GM23338 (cell line): ENCODE measurements around the gene TPM1. TPM values are rescaled to one million over a fixed set of nuclear protein-coding genes. Genes with fewer than 3 reads are reported as not detected.

ENCODE experiments used
- ATAC-seq: fragments of 200-7000 bp; cut with Tn5 transposase; 3 replicates; pipeline ENCODE4 v1.9.1; 2020
- DNase-seq: peaks from one replicate; pipeline ENCODE4 v3.0.0-alpha.2; 2015; ENCODE audit warnings: low spot score
- H2AFZ ChIP-seq: fragments of 200-600 bp; sonication (generic); 2 replicates; pipeline ENCODE4 v1.8.0; 2016; ENCODE audit warnings: antibody characterized with exemption, mild to moderate bottlenecking, moderate library complexity
- H3F3A ChIP-seq: fragments of 200-600 bp; sonication (generic); replicated peaks from 2 replicates; pipeline ENCODE4 v1.8.0; 2017; ENCODE audit warnings: antibody characterized with exemption, mixed run types, low read depth
- H3K27ac ChIP-seq: fragments of 200-600 bp; sonication (generic); 2 replicates; pipeline ENCODE4 v1.6.1; 2016; ENCODE audit warnings: low read depth
- H3K27me3 ChIP-seq: fragments of 200-600 bp; sonication (generic); 2 replicates; pipeline ENCODE4 v1.8.0; 2016; ENCODE audit warnings: mild to moderate bottlenecking, mixed run types, moderate library complexity; ENCODE audit not compliant: insufficient read depth
- H3K36me3 ChIP-seq: fragments of 200-600 bp; sonication (generic); 2 replicates; pipeline ENCODE4 v1.8.0; 2016; ENCODE audit warnings: mild to moderate bottlenecking; ENCODE audit not compliant: insufficient read depth
- H3K4me1 ChIP-seq: fragments of 200-600 bp; sonication (generic); 2 replicates; pipeline ENCODE4 v1.8.0; 2016; ENCODE audit warnings: mild to moderate bottlenecking, moderate library complexity; ENCODE audit not compliant: insufficient read depth
- H3K4me2 ChIP-seq: fragments of 200-600 bp; sonication (generic); 2 replicates; pipeline ENCODE4 v1.7.1; 2017; ENCODE audit warnings: mixed run types
- H3K4me3 ChIP-seq: fragments of 200-600 bp; sonication (generic); 2 replicates; pipeline ENCODE4 v1.6.1; 2016; ENCODE audit warnings: mixed run types
- H3K79me2 ChIP-seq: fragments of 200-600 bp; sonication (generic); replicated peaks from 2 replicates; pipeline ENCODE4 v1.8.0; 2017; ENCODE audit warnings: mild to moderate bottlenecking; ENCODE audit not compliant: insufficient read depth
- H3K9me2 ChIP-seq: fragments of 200-600 bp; sonication (generic); 2 replicates; pipeline ENCODE4 v1.8.0; 2017; ENCODE audit not compliant: insufficient read depth
- H4K20me1 ChIP-seq: fragments of 200-600 bp; sonication (generic); replicated peaks from 2 replicates; pipeline ENCODE4 v1.8.0; 2017; ENCODE audit warnings: mild to moderate bottlenecking; ENCODE audit not compliant: insufficient read depth
- H3K27ac Mint-ChIP-seq: 2 replicates; pipeline ENCODE4 v1.8.0; 2020; ENCODE audit warnings: inconsistent platforms, mild to moderate bottlenecking, moderate library complexity, mixed read lengths
- H3K27me3 Mint-ChIP-seq: 3 replicates; pipeline ENCODE4 v1.8.0; 2022; ENCODE audit warnings: low read depth, mild to moderate bottlenecking, moderate library complexity, mixed read lengths, inconsistent platforms; ENCODE audit not compliant: insufficient read depth, poor library complexity
- H3K36me3 Mint-ChIP-seq: 3 replicates; pipeline ENCODE4 v1.8.0; 2021; ENCODE audit warnings: low read depth, mild to moderate bottlenecking, inconsistent platforms, moderate library complexity, mixed read lengths
- H3K4me1 Mint-ChIP-seq: 3 replicates; pipeline ENCODE4 v1.8.0; 2020; ENCODE audit warnings: mild to moderate bottlenecking, inconsistent platforms, mixed read lengths
- H3K4me3 Mint-ChIP-seq: 3 replicates; pipeline ENCODE4 v1.8.0; 2021; ENCODE audit warnings: moderate library complexity, mild to moderate bottlenecking, inconsistent platforms, mixed read lengths
- H3K9me3 Mint-ChIP-seq: 3 replicates; pipeline ENCODE4 v1.8.0; 2020; ENCODE audit warnings: moderate library complexity, mild to moderate bottlenecking, inconsistent platforms, mixed read lengths
- CREB1 ChIP-seq: fragments of 250-450 bp; sonication (Bioruptor Pico); IDR thresholded peaks from 2 replicates; pipeline ENCODE4 v1.5.0; 2020; ENCODE audit warnings: low read depth, mild to moderate bottlenecking, moderate library complexity
- CTCF ChIP-seq, 2 experiments: fragments of 200-600 bp in 1 of 2; sonication (generic) in 1 of 2; conservative IDR thresholded peaks; 2 replicates each; pipeline versions ENCODE4 v1.5.1 to v1.6.1; 2016 to 2017; ENCODE audit warnings: antibody characterized with exemption in 2 of 2, low read depth in 2 of 2, mild to moderate bottlenecking in 2 of 2, moderate library complexity in 1 of 2
- ETS1 ChIP-seq: IDR thresholded peaks from 2 replicates; pipeline ENCODE4 v1.6.1; 2016; ENCODE audit warnings: antibody characterized with exemption
- EZH2 ChIP-seq: fragments of 200-600 bp; sonication (generic); IDR thresholded peaks from one replicate; pipeline ENCODE4 v1.8.0; 2017; ENCODE audit warnings: antibody characterized with exemption, mild to moderate bottlenecking, low read depth; ENCODE audit not compliant: unreplicated experiment
- JUNB ChIP-seq: IDR thresholded peaks from one replicate; pipeline ENCODE4 v1.6.1; 2016; ENCODE audit warnings: antibody characterized with exemption; ENCODE audit not compliant: unreplicated experiment
- POLR2AphosphoS5 ChIP-seq: IDR thresholded peaks from 2 replicates; pipeline ENCODE4 v1.6.1; 2016; ENCODE audit warnings: antibody characterized with exemption, low read depth
- STAT1 ChIP-seq: IDR thresholded peaks from one replicate; pipeline ENCODE4 v1.6.1; 2016; ENCODE audit warnings: antibody characterized with exemption; ENCODE audit not compliant: unreplicated experiment
- ZNF331 ChIP-seq: fragments of 250-450 bp; sonication (Bioruptor Pico); IDR thresholded peaks from 2 replicates; pipeline ENCODE4 v1.5.0; 2020; ENCODE audit warnings: low read depth, mild to moderate bottlenecking, moderate library complexity
- polyA plus RNA-seq: library from polyadenylated mRNA; unstranded; fragments of >200 nt; fragmentation: Nextera tagmentation; extraction: Ambion mirVana; gene quantifications from 2 replicates; pipeline ENCODE4 v1.2.1, GENCODE V29; 2016
- total RNA-seq: library from RNA; depleted of rRNA; stranded (reverse); fragments of >200 nt; shearing (Covaris generic); gene quantifications from 2 replicates; pipeline ENCODE4 v1.2.3, GENCODE V29; 2014
- TF ChIP-seq, protein P1 (sequence below): IDR thresholded peaks from one replicate; pipeline ENCODE4 v1.6.1; 2018; ENCODE audit warnings: antibody characterized with exemption; ENCODE audit not compliant: unreplicated experiment

TPM1 gene
- total and polyA plus RNA-seq, 2 experiments from 2014 or later = 449 to 913 TPM

DNA sequence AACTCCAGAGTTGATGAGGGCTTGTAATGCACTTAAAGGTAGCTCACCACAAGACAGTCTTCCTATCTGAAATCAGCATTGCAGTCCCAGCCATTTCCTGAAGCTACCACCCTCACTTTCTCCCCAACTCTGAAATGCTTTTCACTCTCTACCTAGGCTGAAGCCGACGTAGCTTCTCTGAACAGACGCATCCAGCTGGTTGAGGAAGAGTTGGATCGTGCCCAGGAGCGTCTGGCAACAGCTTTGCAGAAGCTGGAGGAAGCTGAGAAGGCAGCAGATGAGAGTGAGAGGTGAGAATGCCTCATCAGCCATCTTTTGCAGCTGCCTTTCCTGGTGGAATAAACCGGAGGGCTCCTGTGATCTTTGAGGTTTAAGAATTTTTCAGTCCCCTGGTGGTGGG lies 14.3 kb downstream of the TPM1 start:
- no peak for DNase-seq
- H3K4me3 Mint-ChIP-seq = no peak overlapping the region
- H3K4me1 ChIP-seq = peaks cover 12% of the 10 kb centered on the region
- peak overlapping the region; percentile 61 for H3K27ac Mint-ChIP-seq
- H3K27ac ChIP-seq = peak overlapping the region; percentile 65
- H3K79me2 ChIP-seq = peaks cover 49% of the 10 kb centered on the region
- no peak for TF ChIP-seq CREB1 (CRISPR knock-in tag)
- TF ChIP-seq POLR2AphosphoS5 = no peak
- no peak for TF ChIP-seq STAT1
- TF ChIP-seq, protein P1, sequence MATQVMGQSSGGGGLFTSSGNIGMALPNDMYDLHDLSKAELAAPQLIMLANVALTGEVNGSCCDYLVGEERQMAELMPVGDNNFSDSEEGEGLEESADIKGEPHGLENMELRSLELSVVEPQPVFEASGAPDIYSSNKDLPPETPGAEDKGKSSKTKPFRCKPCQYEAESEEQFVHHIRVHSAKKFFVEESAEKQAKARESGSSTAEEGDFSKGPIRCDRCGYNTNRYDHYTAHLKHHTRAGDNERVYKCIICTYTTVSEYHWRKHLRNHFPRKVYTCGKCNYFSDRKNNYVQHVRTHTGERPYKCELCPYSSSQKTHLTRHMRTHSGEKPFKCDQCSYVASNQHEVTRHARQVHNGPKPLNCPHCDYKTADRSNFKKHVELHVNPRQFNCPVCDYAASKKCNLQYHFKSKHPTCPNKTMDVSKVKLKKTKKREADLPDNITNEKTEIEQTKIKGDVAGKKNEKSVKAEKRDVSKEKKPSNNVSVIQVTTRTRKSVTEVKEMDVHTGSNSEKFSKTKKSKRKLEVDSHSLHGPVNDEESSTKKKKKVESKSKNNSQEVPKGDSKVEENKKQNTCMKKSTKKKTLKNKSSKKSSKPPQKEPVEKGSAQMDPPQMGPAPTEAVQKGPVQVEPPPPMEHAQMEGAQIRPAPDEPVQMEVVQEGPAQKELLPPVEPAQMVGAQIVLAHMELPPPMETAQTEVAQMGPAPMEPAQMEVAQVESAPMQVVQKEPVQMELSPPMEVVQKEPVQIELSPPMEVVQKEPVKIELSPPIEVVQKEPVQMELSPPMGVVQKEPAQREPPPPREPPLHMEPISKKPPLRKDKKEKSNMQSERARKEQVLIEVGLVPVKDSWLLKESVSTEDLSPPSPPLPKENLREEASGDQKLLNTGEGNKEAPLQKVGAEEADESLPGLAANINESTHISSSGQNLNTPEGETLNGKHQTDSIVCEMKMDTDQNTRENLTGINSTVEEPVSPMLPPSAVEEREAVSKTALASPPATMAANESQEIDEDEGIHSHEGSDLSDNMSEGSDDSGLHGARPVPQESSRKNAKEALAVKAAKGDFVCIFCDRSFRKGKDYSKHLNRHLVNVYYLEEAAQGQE = no peak
- no peak for TF ChIP-seq ETS1
- no peak for TF ChIP-seq ZNF331 (CRISPR knock-in tag)
- TF ChIP-seq JUNB = no peak
- TF ChIP-seq CTCF (conservative IDR thresholded peaks at IDR 0.05; ENCODE audit: low read depth in 2 of 2) = no peak
- no peak for TF ChIP-seq EZH2
- H3K27me3 Mint-ChIP-seq = peaks cover 11% of the 10 kb centered on the region
- no peak for ATAC-seq
- H3K4me3 ChIP-seq = no peak overlapping the region
- no peak overlapping the region for H3K4me2 ChIP-seq
- H3F3A ChIP-seq = peaks cover 10% of the 10 kb centered on the region; the same call in 1 of the 2 replicates
- no peaks in the 10 kb centered on the region for H3K27me3 ChIP-seq
- H3K36me3 ChIP-seq = peaks cover 67% of the 10 kb centered on the region
- no peak overlapping the region for H2AFZ ChIP-seq
- H3K9me3 Mint-ChIP-seq = no peaks in the 10 kb centered on the region
- H3K4me1 Mint-ChIP-seq = peaks cover 22% of the 10 kb centered on the region
- H3K9me2 ChIP-seq = no peaks in the 10 kb centered on the region
- H3K36me3 Mint-ChIP-seq = peaks cover 92% of the 10 kb centered on the region
- peaks cover 14% of the 10 kb centered on the region; the same call in 1 of the 2 replicates for H4K20me1 ChIP-seq
